Breast epithelium (tissue), 4 donors: Measurements from ENCODE around the gene ABAT. TPM values are rescaled to one million over a fixed set of nuclear protein-coding genes. Genes with fewer than 3 reads are reported as not detected.

Experiments
- DNase-seq, 2 donors: peaks; one replicate each; pipeline ENCODE4 v3.0.0-alpha.2; 2019; ENCODE audit warnings: low spot score in 2 of 2
- H3K27ac ChIP-seq, 2 donors: fragments of 200-600 bp; sonication (generic) in 1 of 2; one replicate each; pipeline ENCODE4 v1.5.1; 2016 to 2019; ENCODE audit warnings: mild to moderate bottlenecking in 1 of 2
- H3K27me3 ChIP-seq, 2 donors: fragments of 200-600 bp; sonication (generic) in 1 of 2; one replicate each; pipeline versions ENCODE4 v1.5.1 to v1.6.0; 2017 to 2019; ENCODE audit warnings: control low read depth in 1 of 2, mild to moderate bottlenecking in 1 of 2
- H3K36me3 ChIP-seq: fragments of 200-600 bp; one replicate; pipeline ENCODE4 v1.5.1; 2019
- H3K4me1 ChIP-seq, 2 donors: fragments of 200-600 bp; sonication (generic); one replicate each; pipeline ENCODE4 v1.5.1; 2016 to 2019; ENCODE audit warnings: control low read depth in 1 of 2
- H3K4me3 ChIP-seq, 3 donors: fragments of 200-600 bp; sonication (generic); 1 replicate in 2 of 3; 2 replicates in 1 of 3; pipeline ENCODE4 v1.5.1; 2016 to 2019; ENCODE audit warnings: mild to moderate bottlenecking in 3 of 3, moderate library complexity in 2 of 3
- H3K9me3 ChIP-seq, 2 donors: fragments of 200-600 bp; sonication (generic) in 1 of 2; one replicate each; pipeline ENCODE4 v1.5.1; 2016 to 2019; ENCODE audit warnings: control low read depth in 1 of 2
- POLR2A ChIP-seq: fragments of 450-650 bp; IDR thresholded peaks from one replicate; pipeline ENCODE4 v1.6.1; 2016; ENCODE audit warnings: antibody characterized with exemption, mild to moderate bottlenecking, moderate library complexity
- POLR2AphosphoS5 ChIP-seq, 3 donors: sonication (generic); formaldehyde crosslinking; IDR thresholded peaks; one replicate each; pipeline ENCODE4 v1.6.1; 2017; ENCODE audit warnings: antibody characterized with exemption in 3 of 3
- intact Hi-C: fragments of 100-400 bp; cut with DNase I; formaldehyde crosslinking; loops from one replicate; pipeline ENCODE4 v1.15.1; 2023; ENCODE audit warnings: low total_unique reads
- total RNA-seq, 3 donors: library from RNA; depleted of rRNA; stranded (reverse); fragments of >200 nt; gene quantifications; one replicate each; pipeline ENCODE4 v1.1.0, GENCODE V29; 2016
- TF ChIP-seq, protein P1 (sequence below), 3 donors: fragments of 450-650 bp; IDR thresholded peaks; one replicate each; pipeline ENCODE4 v1.5.1; 2016 to 2017; ENCODE audit warnings: antibody characterized with exemption in 3 of 3, mild to moderate bottlenecking in 3 of 3, moderate library complexity in 3 of 3

The ABAT gene
- total RNA-seq, 3 donors from 2014 or later, result 7.5 to 12.6 (median 9.8) TPM

GRCh38 chr16:8752706-8753105, 78.3 kb downstream of the ABAT start:
- TF ChIP-seq, protein P1, sequence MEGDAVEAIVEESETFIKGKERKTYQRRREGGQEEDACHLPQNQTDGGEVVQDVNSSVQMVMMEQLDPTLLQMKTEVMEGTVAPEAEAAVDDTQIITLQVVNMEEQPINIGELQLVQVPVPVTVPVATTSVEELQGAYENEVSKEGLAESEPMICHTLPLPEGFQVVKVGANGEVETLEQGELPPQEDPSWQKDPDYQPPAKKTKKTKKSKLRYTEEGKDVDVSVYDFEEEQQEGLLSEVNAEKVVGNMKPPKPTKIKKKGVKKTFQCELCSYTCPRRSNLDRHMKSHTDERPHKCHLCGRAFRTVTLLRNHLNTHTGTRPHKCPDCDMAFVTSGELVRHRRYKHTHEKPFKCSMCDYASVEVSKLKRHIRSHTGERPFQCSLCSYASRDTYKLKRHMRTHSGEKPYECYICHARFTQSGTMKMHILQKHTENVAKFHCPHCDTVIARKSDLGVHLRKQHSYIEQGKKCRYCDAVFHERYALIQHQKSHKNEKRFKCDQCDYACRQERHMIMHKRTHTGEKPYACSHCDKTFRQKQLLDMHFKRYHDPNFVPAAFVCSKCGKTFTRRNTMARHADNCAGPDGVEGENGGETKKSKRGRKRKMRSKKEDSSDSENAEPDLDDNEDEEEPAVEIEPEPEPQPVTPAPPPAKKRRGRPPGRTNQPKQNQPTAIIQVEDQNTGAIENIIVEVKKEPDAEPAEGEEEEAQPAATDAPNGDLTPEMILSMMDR (IDR thresholded peaks at IDR 0.05), result no peak
- no peak for TF ChIP-seq POLR2A
- no peak for TF ChIP-seq POLR2AphosphoS5 (IDR thresholded peaks at IDR 0.05)
- H3K27ac ChIP-seq, result no peak overlapping the region
- no peaks in the 10 kb centered on the region for H3K9me3 ChIP-seq
- DNase-seq, result no peak
- H3K27me3 ChIP-seq, result no peaks in the 10 kb centered on the region
- no peak overlapping the region for H3K4me3 ChIP-seq
- H3K36me3 ChIP-seq, result no peaks in the 10 kb centered on the region
- H3K4me1 ChIP-seq, result no peaks in the 10 kb centered on the region
- intact Hi-C loops, result no loop called here

- H3K27me3 ChIP-seq, result no peaks in the 10 kb centered on the region
- intact Hi-C loops, result no loop called here
- DNase-seq, result no peak
- no peaks in the 10 kb centered on the region for H3K9me3 ChIP-seq
- H3K4me1 ChIP-seq, result no peaks in the 10 kb centered on the region
- H3K36me3 ChIP-seq, result no peaks in the 10 kb centered on the region
- H3K4me3 ChIP-seq, result no peak overlapping the region
- no peak overlapping the region for H3K27ac ChIP-seq
- TF ChIP-seq, protein P1 (IDR thresholded peaks at IDR 0.05), result no peak
- TF ChIP-seq POLR2A (no peak), POLR2AphosphoS5 (IDR thresholded peaks at IDR 0.05) (no peak)
These were observed 79.1 kb downstream of the ABAT start for GRCh38 chr16:8753416-8754054.

DNA sequence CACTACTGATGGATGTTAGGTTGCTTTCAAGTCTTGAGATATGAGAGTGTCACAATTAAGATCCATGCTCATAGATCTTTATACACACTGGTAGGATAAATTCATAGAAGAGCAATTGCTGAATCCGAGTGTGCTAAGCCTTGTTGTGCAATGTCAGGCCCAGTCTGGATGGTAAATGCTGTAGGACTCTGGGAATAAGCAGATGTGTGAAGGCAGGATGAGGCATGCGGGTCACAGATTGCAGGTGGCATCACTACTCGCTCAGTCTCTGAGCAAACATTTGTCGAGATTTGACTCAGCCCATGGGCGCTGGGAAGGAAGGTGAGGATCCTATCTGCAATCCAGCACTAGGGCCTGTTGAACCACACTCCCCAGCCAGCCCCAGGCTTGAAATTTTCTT, 82.3 kb downstream of the ABAT start:
- Histone ChIP-seq H3K27me3 (no peaks in the 10 kb centered on the region), H3K27ac (no peak overlapping the region), H3K36me3 (no peaks in the 10 kb centered on the region), H3K9me3 (no peaks in the 10 kb centered on the region), H3K4me3 (no peak overlapping the region), H3K4me1 (no peaks in the 10 kb centered on the region)
- intact Hi-C loops, result no loop called here
- no peak for DNase-seq
- TF ChIP-seq POLR2A, result no peak
- TF ChIP-seq POLR2AphosphoS5 (IDR thresholded peaks at IDR 0.05), result no peak
- TF ChIP-seq, protein P1 (IDR thresholded peaks at IDR 0.05), result no peak

GRCh38 chr16:8758022-8758421, 83.6 kb downstream of the ABAT start:
- no peak for DNase-seq
- H3K27me3 ChIP-seq, result no peaks in the 10 kb centered on the region
- H3K27ac ChIP-seq, result no peak overlapping the region
- no peaks in the 10 kb centered on the region for H3K9me3 ChIP-seq
- TF ChIP-seq POLR2AphosphoS5 (IDR thresholded peaks at IDR 0.05), result no peak
- TF ChIP-seq POLR2A, result no peak
- TF ChIP-seq, protein P1 (IDR thresholded peaks at IDR 0.05), result no peak
- intact Hi-C loops, result no loop called here
- no peak overlapping the region for H3K4me3 ChIP-seq
- H3K4me1 ChIP-seq, result no peaks in the 10 kb centered on the region
- H3K36me3 ChIP-seq, result no peaks in the 10 kb centered on the region

- no peaks in the 10 kb centered on the region for H3K9me3 ChIP-seq
- TF ChIP-seq POLR2A, result no peak
- no peak for TF ChIP-seq POLR2AphosphoS5 (IDR thresholded peaks at IDR 0.05)
- TF ChIP-seq, protein P1 (IDR thresholded peaks at IDR 0.05), result no peak
- H3K27me3 ChIP-seq, result no peaks in the 10 kb centered on the region
- no peak overlapping the region for H3K4me3 ChIP-seq
- no peak overlapping the region for H3K27ac ChIP-seq
- DNase-seq, result no peak
- intact Hi-C loops, result no loop called here
- H3K36me3 ChIP-seq, result no peaks in the 10 kb centered on the region
- no peaks in the 10 kb centered on the region for H3K4me1 ChIP-seq
These were observed 85.6 kb downstream of the ABAT start for GRCh38 chr16:8760021-8760420.
